OCI-LY1 (cell line): ENCODE measurements around the gene XKR8.

Source experiments
- H2AFZ ChIP-seq: fragments of 200-600 bp; sonication (generic), shearing (Covaris generic); 2 replicates; pipeline ENCODE4 v1.6.0; 2014; ENCODE audit warnings: antibody characterized with exemption, mild to moderate bottlenecking, low read length
- H3F3A ChIP-seq: fragments of 200-600 bp; sonication (generic), shearing (Covaris generic); 2 replicates; pipeline ENCODE4 v1.6.0; 2014; ENCODE audit warnings: mild to moderate bottlenecking, antibody characterized with exemption, low read length, moderate library complexity; ENCODE audit not compliant: insufficient read depth
- H3K27ac ChIP-seq: fragments of 200-600 bp; sonication (generic); 2 replicates; pipeline ENCODE4 v1.5.1; 2014; ENCODE audit warnings: low read length, mixed run types, mild to moderate bottlenecking, low read depth; ENCODE audit not compliant: poor library complexity, severe bottlenecking
- H3K27me3 ChIP-seq: fragments of 200-600 bp; sonication (generic); 2 replicates; pipeline ENCODE4 v1.6.0; 2014; ENCODE audit warnings: antibody characterized with exemption, mild to moderate bottlenecking, low read length, moderate library complexity; ENCODE audit not compliant: insufficient read depth
- H3K36me3 ChIP-seq: fragments of 200-600 bp; sonication (generic); 2 replicates; pipeline ENCODE4 v1.6.1; 2014; ENCODE audit warnings: mild to moderate bottlenecking, antibody characterized with exemption, low read length, moderate library complexity, mixed read lengths; ENCODE audit not compliant: insufficient read depth
- H3K4me1 ChIP-seq: fragments of 200-600 bp; sonication (generic); 2 replicates; pipeline ENCODE4 v1.5.1; 2014; ENCODE audit warnings: mild to moderate bottlenecking, low read length, moderate library complexity; ENCODE audit not compliant: insufficient read depth, severe bottlenecking
- H3K4me2 ChIP-seq: fragments of 200-600 bp; sonication (generic), shearing (Covaris generic); 2 replicates; pipeline ENCODE4 v1.6.1; 2014; ENCODE audit warnings: low read length
- H3K4me3 ChIP-seq: fragments of 200-600 bp; sonication (generic); 2 replicates; pipeline ENCODE4 v1.5.1; 2014; ENCODE audit warnings: low read length, low read depth, mild to moderate bottlenecking, mixed read lengths; ENCODE audit not compliant: poor library complexity, severe bottlenecking
- H3K79me2 ChIP-seq: fragments of 200-600 bp; shearing (Covaris generic); 2 replicates; pipeline ENCODE4 v1.6.1; 2016; ENCODE audit warnings: mixed run types, low read length, mixed read lengths; ENCODE audit not compliant: insufficient read depth
- H3K9ac ChIP-seq: fragments of 200-600 bp; sonication (generic), shearing (Covaris generic); 2 replicates; pipeline ENCODE4 v1.6.1; 2014; ENCODE audit warnings: mild to moderate bottlenecking, low read length, mixed read lengths
- H3K9me2 ChIP-seq: fragments of 200-600 bp; sonication (generic), shearing (Covaris generic); 2 replicates; pipeline ENCODE4 v1.6.1; 2014; ENCODE audit warnings: low read depth, mild to moderate bottlenecking, low read length, mixed read lengths
- H3K9me3 ChIP-seq: fragments of 200-600 bp; shearing (Covaris generic); 2 replicates; pipeline ENCODE4 v1.6.1; 2014; ENCODE audit warnings: low read length, mixed read lengths
- H4K20me1 ChIP-seq: fragments of 200-600 bp; sonication (generic), shearing (Covaris generic); 2 replicates; pipeline ENCODE4 v1.6.0; 2016; ENCODE audit warnings: mild to moderate bottlenecking, low read length; ENCODE audit not compliant: insufficient read depth
- EZH2 ChIP-seq: fragments of 200-600 bp; sonication (generic), shearing (Covaris generic); IDR thresholded peaks from 2 replicates; pipeline ENCODE4 v1.8.0; 2017; ENCODE audit warnings: borderline replicate concordance, mixed run types, mild to moderate bottlenecking, antibody characterized with exemption, low read length, moderate library complexity, mixed read lengths
- TF ChIP-seq, protein P1 (sequence below): fragments of 200-600 bp; sonication (generic), shearing (Covaris generic); IDR thresholded peaks from 2 replicates; pipeline ENCODE4 v1.5.1; 2017; ENCODE audit warnings: mild to moderate bottlenecking, antibody characterized with exemption, low read length, moderate library complexity, mixed read lengths

The XKR8 gene

DNA sequence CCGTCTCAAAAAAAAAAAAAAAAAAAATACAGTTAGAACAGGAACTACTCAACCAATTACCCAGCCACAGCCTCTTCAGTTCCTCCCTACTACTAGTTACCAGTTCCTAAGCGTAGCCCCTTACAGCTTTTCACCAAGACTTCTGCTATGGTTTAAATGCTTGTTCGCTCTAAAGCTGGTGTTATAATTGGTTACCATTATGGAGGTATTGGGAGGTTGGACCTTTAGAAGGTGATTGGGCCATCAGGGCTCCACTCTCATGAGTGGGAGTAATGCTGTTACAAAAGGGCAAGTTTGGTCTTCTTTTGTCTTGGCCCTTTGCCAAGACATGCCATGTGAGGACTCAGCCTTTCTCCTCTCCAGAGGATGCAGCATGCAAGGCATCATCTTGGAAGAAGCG is 28.0 kb upstream of the XKR8 start:
- TF ChIP-seq, protein P1, sequence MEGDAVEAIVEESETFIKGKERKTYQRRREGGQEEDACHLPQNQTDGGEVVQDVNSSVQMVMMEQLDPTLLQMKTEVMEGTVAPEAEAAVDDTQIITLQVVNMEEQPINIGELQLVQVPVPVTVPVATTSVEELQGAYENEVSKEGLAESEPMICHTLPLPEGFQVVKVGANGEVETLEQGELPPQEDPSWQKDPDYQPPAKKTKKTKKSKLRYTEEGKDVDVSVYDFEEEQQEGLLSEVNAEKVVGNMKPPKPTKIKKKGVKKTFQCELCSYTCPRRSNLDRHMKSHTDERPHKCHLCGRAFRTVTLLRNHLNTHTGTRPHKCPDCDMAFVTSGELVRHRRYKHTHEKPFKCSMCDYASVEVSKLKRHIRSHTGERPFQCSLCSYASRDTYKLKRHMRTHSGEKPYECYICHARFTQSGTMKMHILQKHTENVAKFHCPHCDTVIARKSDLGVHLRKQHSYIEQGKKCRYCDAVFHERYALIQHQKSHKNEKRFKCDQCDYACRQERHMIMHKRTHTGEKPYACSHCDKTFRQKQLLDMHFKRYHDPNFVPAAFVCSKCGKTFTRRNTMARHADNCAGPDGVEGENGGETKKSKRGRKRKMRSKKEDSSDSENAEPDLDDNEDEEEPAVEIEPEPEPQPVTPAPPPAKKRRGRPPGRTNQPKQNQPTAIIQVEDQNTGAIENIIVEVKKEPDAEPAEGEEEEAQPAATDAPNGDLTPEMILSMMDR, result no peak
- TF ChIP-seq EZH2, result no peak

DNA sequence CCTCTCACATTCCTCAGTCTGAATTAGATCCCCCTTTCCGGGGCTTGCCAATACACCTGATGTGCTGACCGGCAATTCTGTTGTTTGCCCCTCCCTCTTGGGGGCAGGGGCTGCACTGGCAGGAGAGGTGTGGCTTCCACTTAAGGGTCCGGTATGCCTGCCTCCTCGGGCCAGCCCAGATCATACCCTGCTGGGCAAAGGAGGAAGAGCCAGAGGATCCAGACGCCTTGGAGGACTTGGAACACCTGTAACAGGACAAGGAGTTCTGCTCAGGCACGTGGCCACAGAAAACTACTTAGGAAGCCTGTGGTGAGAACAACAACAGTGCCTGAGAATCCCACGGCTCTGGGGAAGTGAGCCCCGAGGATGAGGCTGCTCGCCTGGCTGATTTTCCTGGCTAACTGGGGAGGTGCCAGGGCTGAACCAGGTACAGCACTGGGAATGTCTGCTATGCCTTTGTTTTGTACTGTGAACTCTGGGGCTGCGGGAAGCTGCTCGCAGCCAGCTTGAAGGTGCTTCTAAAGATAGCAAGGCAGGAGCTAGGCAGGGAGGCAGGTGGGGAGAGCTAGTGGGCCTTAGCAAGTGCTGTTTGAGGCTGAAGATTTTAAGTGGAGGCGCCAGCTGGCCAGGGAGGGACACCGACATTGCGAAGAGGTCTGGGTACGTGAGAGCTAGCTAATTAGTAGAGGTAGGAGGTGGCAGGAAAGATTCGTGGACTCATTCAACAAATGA is 24.8 kb upstream of the XKR8 start, which contains the start of gene SMPDL3B:
Gene SMPDL3B, plus strand, starts transcription at position 183 of the 732 bp plus-strand sequence. Its CDS starts 184 bp downstream, at position 367.
- Histone ChIP-seq H3K27ac (no peak within 1 kb of the TSS), H3K9me3 (no peaks in the 10 kb centered on the region), H3F3A (no peaks in the 10 kb centered on the region), H4K20me1 (no peaks in the 10 kb centered on the region), H3K36me3 (no peaks in the 10 kb centered on the region), H3K9me2 (no peaks in the 10 kb centered on the region), H3K4me1 (peaks cover 24% of the 10 kb centered on the region), H3K4me2 (peak within 1 kb of the TSS; percentile 59), H3K4me3 (peak within 1 kb of the TSS; percentile 48), H3K79me2 (no peaks in the 10 kb centered on the region), H3K27me3 (no peaks in the 10 kb centered on the region), H2AFZ (no peak within 1 kb of the TSS), H3K9ac (peak within 1 kb of the TSS; percentile 23; the same call in 1 of the 2 replicates)
- TF ChIP-seq, protein P1, result no peak
- TF ChIP-seq EZH2, result no peak

More for the DNA sequence above, 28.0 kb upstream of the XKR8 start:
- H3K27ac ChIP-seq, result no peak overlapping the region
- no peaks in the 10 kb centered on the region for H3K27me3 ChIP-seq
- H3K4me1 ChIP-seq, result peaks cover 24% of the 10 kb centered on the region
- no peaks in the 10 kb centered on the region for H3K36me3 ChIP-seq
- H3K9ac ChIP-seq, result no peak overlapping the region
- H4K20me1 ChIP-seq, result no peaks in the 10 kb centered on the region
- H3F3A ChIP-seq, result no peaks in the 10 kb centered on the region
- H3K9me2 ChIP-seq, result no peaks in the 10 kb centered on the region
- H3K9me3 ChIP-seq, result no peaks in the 10 kb centered on the region
- no peaks in the 10 kb centered on the region for H3K79me2 ChIP-seq
- no peak overlapping the region for H3K4me3 ChIP-seq
- H3K4me2 ChIP-seq, result peak overlapping the region; percentile 21; the same call in 1 of the 2 replicates
- no peak overlapping the region for H2AFZ ChIP-seq

DNA sequence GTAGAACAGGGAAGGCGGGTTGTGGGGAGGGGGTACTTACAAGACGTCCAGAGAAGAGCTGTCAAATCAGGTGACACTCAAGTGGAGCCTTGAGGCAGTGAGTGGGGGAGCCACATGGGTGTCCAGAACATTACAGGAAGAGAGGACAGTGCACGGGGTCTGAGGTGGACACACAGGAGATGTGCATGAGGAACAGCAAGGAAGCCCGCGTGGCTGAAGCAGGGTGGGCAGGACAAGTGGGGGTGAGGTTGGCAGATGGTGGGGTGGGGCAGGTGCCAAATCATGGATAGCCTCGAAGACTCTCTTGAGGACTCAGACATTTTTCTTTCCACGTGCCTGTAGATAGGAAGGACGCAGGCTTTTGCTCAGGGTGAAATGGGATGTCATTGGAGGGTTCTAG is 24.1 kb upstream of the XKR8 start:
- H3K9ac ChIP-seq, result no peak overlapping the region; the same call in 1 of the 2 replicates
- TF ChIP-seq, protein P1, result no peak
- TF ChIP-seq EZH2, result no peak

More for the DNA sequence above, 24.1 kb upstream of the XKR8 start:
- Histone ChIP-seq H3K27ac (no peak overlapping the region), H3K27me3 (no peaks in the 10 kb centered on the region), H3K4me1 (peaks cover 24% of the 10 kb centered on the region), H3K36me3 (no peaks in the 10 kb centered on the region), H3K9me3 (no peaks in the 10 kb centered on the region), H3K4me3 (no peak overlapping the region), H3K4me2 (peak overlapping the region; percentile 59; the same call in 1 of the 2 replicates), H3K79me2 (no peaks in the 10 kb centered on the region), H2AFZ (no peak overlapping the region), H3K9me2 (no peaks in the 10 kb centered on the region), H3F3A (no peaks in the 10 kb centered on the region), H4K20me1 (no peaks in the 10 kb centered on the region)
